ENCODE data around the gene KRT86.

- TF ChIP-seq CTCF (IDR thresholded peaks at IDR 0.05; ENCODE audit: insufficient read depth, low read length, poor library complexity, severe bottlenecking) (no peak), EZH2phosphoT487 (conservative IDR thresholded peaks at IDR 0.05; ENCODE audit: low read length) (no peak)
Observed at GRCh38 chr12:52319097-52319496, 44.7 kb downstream of the KRT86 start.

Data from SU-DHL-6 (cell line).